ENCODE data around the gene ASB15.

DNA sequence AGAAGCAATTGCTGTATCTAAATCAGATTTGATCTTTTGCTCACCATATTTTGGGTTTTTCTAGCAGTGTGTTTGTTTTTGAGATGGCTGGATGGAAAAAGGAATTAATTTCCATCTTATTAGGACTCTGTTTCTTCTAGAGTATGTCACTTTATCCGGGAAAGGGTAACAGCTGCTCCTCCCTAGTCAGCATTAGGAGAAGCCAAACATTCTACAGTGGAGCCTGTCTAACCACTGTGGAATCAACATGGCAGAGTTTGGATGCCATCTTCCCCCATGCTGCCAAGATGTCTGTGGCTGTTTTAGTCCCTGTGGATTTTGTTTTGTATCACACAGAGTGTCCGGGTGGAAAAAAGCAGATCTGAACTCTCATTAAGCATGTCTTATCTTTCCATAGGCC, 38.0 kb downstream of the ASB15 start:
- TF ChIP-seq EZH2phosphoT487 (IDR thresholded peaks at IDR 0.05; ENCODE audit: insufficient read depth, low read depth) (no peak), EZH2 (IDR thresholded peaks at IDR 0.05; ENCODE audit: insufficient read depth, poor library complexity, severe bottlenecking) (no peak)
